HS-27A (cell line): Measurements from ENCODE around the gene GDF9.

Experiments used
- DNase-seq: peaks from one replicate; pipeline ENCODE4 v3.0.0-alpha.2; 2012; ENCODE audit warnings: low read depth, missing footprints

The GDF9 gene

DNA sequence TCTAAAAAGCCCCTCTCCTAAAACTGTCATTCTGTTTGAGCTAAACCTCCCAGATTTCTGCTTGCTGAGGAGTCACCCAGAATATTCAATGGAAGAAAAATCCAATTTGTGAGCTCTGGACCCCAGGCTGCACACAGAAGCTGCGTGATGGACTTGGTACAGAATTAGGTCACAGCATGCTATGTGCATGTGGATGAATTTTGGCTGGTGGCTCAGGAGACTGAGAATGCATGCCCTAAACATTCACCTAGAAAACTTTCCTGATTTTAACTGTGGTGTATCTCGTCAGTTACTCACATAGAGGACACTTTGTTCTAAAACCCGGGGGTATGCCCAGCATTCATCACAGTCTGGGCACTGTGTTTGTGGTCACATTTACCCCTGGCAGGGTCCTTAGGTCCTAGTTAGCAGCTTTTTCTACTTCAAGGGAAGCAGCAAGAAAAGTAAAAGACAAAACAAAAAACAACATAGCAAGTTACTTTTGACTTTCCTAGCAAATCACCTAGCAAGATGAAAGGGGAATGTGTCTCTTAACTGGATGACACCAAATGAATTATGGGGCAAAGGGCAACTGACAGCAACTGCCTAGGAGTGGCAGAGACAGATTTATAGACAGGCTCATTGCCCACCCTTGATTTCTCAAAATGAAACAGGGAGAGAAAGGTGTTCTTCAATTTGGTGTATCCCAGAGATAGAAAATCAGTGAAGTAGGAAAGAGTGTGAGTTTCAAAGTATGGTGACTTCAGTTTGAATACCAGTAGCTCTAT lies 27.6 kb downstream of the GDF9 start:
- no peak for DNase-seq

DNA sequence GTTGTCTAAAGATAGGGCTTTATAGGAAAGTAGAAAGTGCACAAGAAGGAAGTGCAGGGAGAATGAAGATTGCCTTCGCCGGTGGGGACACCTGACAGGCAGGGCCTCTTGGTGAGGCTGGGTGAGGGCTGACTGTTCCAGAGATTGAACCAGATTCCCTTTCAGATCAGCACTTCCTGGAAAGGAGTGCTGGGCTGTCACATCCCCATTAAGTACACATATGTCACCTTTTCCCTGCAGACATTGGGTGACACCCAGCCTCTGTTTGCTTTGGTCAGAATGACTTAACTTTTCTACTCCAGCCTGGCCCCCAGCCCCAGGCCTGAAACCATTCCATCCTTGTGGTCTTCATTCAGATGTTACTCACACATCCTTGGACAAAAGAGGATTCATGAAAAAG lies 28.4 kb downstream of the GDF9 start:
- DNase-seq = no peak

DNA sequence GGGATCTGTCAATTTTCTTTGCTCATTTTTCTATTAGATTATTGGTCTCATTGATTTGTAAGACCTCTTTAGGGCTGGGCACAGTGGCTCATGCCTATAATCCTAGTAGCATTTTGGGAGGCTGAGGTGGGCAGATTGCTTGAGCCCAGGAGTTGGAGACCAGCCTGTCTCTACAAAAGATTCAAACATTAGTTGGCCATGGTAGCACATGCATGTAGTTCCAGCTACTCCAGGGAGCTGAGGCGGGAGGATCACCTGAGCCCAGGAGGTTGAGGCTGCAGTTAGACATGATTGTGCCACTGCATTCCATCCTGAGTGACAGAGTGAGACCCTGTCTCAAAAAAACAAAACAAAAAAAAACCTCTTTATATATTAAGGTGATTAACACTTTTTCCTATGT lies 29.4 kb downstream of the GDF9 start:
- DNase-seq = no peak

DNA sequence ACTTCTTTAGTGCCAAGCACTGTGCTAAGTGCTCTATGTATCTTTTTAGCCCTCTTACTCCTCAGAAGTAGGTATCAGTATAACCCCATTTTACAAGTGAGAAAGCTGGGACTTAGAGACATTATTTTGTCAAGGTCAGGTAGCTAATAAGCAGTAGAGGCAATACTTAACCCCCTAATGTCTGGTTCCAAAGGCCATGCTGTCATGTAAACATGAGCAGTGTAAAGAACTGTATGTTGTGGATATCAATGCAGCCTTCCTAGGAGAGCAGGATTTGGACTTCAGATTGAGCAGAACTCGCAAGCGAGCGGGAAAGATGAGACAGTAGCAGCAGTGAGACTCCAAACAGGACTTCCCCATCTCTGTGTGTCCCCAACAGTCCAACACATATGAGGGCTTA lies 32.2 kb downstream of the GDF9 start:
- no peak for DNase-seq

DNA sequence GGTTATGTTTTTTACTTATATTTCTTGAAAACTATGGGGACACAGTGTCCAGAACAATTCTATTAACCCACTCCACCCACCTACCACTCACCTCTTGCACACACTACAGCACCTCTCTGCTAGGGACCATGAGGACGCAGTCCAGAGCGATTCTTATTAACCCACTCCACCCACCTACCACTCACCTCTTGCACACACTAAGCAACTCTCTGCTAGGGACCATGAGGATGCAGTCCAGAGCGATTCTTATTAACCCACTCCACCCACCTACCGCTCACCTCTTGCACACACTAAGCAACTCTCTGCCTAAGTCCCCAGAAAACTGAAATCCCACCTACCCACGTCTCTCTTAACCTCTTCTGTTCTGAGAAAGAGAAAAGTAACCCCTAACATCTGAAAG lies 33.7 kb downstream of the GDF9 start:
- DNase-seq = no peak

DNA sequence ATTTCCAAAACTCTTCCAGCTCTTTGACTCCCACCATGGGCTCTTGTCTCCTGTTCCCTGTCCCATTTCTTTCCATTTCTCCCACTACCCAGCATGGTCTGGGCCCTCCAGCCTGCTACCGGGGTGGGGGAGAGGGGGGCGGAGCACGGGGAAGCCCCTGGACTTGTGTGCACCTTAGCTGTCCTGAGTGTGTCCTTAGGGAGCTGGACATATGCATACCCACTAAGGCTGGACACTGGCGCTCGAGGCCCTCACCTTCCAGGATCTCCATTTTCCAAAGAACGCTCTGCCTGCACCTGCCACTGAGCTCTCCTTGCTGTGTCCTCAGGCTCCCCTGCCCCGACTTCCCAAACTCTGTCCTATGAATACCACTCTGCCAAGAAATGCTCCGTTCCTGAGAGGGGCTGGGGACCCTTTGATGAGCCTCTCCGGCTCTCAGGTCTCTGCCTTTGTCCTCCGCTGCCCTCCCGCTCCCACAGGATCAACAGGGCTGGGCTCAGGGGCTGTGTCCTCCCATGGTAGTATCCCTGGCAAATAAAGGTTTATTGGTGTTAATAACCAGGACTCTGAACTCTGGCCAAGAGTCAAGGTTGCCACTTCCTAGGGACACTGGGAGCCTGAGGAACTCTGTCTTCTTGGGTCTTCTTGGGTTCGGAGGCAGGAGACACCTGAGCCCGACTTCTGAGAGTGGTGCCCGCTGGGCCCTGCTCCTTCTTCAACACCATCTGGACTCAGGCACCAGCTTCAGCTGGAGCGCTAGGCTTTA lies 35.0 kb downstream of the GDF9 start:
- DNase-seq = no peak

DNA sequence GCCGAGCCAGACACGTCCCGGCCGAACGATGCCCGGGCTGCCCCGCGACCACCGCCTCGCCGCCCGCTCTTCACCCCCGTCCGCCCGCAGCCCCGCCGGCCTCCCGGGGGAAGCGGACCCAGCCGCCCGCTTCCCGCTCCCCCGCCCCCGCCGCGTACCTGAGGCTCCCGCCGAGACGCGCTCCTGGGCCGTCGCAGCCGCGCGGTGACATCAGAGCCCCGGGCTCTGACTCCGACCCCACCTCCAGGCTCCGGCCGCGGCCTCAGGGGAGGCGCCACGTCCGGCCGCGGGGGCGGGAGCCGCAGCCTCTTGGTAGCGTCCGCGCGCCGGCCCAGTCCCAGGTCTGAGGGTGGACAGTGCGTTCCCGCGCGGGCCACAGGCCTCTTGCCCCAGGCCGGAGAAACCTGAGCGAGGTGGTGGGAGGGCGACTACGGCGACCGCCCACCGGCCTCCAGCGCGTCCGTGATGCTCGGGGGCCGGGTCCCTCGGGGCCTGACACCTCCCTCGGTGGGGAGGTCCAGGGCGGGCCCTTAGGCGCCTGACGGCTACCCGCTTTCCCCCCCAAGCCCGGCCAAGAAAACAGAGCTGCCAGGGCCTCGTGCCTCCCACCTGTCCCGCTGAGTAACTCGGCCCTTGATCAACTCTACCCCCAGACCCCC lies 35.7 kb downstream of the GDF9 start, which contains the start of gene SHROOM1:
Gene SHROOM1 (minus strand): TSS at position 212 of the 659 bp plus-strand sequence. CDS start 4,507 bp downstream, outside the sequence.
- no peak for DNase-seq

DNA sequence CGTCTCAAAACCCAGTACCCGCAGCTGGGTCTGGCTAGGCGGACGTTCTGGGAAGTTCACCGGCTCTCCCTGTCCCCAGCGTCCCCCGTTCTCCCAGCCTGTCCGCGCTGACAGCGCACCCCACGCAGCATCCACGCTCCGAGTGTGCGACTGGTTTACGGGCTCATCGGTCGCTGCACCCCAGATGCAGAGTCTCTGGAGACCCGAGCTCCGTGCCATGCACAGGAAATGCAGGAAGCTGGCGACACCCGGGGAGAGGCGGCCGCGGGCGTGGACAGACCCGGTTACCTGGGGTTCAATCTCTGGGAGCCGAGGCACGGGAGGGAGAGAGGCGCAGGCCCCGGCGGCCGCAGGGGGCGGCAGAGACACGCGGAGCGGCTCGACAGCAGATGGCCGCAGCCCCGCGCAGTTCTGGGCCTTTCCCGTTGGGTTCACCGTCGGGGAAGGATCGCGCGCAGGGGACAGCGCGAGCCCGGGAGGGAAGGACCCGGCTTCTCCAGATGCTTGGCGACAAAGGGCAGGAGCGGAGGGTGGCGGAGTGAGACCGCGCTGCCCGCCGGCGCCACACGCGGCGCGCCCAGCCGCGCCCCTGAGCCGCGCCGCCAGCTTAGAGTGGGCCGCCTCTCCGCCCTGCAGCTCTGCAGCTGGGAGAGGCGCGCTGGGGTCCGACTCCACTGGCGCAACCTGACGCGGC lies 36.4 kb downstream of the GDF9 start:
- DNase-seq = no peak

DNA sequence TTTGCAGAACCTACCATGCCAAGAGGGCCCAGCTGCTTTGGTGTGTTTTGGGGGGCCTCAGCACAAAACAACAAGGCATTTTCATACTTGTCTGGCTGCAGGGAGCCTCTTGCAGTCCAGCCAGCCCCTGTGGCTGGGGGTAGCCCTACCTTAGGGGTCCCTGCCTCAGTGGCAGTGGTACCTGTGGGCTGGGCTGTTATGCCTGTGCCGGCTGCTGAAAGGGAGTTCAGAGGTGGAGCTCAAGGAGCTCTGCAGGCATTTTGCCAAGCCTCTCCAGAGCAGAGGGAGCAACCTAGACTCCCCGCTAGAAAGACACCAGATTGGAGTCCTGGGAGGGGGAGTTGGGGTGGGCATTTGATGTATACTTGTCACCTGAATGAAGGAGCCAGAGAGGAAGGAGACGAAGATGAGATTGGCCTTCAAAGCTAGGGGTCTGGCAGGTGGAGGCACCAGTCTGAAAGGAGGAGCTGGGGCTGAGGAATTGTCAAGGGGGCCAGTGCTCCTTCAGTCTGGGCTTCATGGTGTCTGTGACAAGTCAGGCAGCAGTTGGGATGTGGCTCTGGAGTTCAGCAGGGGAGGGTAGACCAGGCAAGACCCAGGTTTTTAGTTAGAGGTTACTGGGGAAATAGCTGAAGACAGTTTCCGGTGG lies 37.3 kb downstream of the GDF9 start:
- DNase-seq = no peak

DNA sequence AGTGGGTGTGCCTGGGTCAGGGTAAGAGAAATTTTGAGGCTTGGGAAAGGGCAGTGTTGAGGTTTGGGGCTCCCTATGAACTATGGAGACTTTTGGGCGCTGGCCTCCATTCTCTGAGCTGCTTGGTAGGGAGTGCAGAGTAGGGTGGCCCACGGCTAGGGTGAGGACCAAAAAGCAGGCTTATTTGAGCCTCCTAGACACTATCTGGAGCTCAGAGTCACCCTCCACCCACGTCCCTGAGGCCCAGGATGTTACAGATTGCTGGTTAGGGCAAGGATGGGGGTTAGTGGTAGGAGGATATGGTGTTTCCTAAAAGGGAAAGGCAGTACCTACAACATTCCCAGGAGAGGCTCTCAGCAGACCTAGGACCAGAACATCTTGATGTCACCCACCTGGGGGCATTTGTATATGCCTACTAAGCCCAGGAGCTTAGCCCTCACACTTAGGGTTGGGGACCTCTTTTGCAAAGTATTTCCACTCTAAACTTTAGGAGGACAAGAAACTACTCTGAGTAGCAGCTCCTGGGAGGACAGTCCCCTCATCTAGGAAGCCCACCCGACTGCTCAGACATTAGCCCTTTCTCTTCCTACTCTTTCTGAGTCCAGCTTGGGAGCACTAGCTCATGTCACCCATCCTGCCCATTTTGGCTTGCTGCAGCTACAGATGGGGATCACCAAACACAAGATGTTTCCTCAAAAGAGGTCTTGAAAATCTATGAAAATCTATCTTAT lies 38.2 kb downstream of the GDF9 start:
- DNase-seq = no peak

DNA sequence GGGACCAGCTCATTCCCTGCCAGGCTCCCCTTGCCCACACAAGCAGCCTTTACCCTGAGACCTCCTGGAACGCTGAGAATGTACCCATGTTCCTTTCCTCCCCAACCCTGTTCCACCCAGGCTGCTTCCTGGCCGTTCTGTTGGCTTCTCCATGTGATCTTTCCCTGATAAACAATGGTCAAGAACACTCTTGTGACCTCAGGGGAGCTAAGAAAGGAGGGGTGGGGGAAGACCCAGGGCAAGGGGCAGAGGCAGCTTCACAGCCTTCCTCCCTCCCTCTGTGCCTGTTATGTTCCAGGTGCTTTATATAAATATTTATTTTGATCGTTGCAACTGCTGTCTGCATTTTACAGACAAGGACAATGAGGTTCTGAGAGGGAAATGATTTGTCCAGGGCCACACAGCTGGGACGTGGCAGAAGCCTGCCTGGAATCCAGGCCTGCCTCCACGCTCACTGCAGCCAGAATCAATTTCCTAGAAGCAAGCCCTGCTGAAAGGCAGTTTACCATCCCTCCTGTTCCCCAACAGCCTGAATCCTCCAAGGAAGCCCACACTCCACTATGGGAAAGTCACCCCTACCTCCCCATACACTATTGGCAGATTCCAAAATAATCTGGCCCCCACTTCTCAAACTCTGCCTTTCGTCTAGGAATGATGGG lies 39.7 kb downstream of the GDF9 start:
- no peak for DNase-seq

DNA sequence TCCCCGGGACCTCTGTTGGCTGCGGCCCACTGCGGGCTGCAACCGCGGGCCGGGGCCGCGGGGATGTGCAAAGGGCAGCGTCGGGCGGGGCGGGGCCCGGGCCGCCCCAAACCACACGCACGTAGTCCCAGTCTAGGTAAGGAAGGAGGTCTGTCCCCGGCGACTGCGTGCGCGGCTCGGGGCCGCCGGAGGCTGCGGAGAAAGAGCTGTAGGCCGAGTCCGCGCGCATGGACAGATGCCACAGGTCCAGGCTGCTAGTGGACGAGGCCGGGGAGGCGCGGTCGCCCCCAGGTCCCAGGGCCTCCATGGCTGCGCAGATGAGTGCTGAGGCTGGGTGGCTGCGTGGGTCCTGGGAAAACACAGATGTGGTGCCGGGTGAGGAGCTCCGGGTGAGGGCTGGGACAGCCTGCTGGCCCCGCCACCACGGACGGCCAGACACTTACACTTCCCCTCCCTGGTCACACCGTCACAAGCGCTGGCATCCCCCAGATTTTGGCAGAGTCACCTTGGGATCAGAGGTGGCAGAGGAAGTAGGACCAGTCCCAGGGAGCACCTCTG lies 40.4 kb downstream of the GDF9 start:
- no peak for DNase-seq

DNA sequence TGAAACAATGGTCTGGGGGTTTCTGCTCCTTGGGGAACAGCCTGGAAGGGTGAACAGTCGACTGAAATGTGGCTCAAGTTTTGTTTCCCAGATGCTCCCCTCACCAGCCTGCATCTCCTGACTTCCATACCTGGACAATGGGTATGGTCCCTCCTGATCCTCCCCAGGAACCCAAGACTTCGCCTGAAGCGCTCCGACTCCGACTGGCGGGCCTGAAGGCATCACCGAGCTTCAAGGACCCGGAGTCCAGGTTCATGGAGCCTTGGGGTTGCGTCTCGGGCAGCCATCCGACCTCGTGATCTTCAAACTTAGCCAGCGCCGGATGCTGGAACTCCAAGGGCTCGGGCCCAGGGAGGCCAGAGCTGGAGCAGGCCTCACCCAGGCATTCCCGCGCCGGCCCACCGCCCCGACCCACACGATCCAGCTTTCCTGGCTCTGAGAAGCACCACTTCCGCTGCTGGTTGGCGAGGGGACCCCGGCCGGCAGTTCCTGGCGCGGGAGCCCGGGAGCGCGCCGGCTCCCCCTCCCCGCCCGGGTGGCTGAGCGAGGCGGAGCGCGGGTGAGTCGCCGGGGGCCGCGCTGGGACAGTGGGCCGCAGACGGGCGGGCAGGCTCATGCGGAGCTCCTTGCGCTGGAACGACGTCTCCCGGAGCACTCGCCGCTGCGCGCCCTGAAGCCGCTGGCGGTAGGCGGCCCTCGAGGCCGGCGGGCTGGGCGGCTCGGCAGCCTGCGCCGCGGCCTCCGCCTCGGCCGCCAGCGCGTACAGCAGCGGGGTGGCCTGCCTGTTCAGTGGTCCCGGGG lies 41.0 kb downstream of the GDF9 start:
- no peak for DNase-seq

DNA sequence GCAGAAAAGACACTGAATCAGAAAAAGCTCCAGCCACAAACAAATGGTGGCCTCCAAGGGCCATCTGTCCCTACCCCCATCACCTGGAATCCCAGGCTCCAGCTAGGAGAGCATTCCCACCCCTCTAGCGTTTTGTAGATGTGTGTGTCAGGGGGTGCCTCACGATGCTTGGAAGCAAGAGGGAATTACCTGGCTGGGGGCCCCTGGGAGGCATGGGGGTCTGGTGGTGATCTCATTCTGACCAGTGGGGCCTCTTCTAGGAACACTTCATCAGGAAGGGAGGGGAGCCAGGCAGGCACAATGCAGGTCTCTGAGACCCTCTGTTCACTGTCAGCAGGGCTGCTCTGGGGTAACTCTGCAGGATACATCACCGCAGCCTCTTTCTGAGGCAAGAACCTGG lies 41.8 kb downstream of the GDF9 start:
- DNase-seq = no peak

DNA sequence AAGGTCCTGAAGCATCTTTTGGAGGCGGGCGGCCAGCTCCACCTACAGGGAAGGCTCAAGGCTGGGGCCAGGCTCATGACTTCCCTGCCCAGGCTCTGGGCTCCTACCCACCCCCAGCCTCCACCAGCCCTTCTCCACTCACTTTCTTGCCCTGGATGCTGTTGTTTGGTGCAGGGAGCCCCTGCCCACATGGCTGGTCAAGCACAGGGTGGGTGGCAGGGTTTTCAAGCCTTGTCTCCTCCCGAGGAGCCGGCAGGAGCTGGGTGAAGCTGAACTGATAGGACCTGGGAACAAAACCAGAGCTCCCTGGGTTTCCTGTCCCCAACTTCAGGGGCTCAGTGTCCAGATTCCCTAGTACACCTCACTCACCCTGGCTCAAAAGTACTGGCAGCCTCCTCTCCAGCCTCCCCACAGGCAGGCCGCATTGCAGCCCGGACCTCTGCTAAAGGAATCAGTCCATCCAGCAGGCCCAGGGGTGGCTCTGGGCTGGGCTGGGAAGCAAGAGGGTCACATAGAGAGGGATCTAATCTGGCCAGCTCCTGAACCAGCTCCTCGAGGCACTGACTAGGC lies 42.7 kb downstream of the GDF9 start:
- DNase-seq = no peak

DNA sequence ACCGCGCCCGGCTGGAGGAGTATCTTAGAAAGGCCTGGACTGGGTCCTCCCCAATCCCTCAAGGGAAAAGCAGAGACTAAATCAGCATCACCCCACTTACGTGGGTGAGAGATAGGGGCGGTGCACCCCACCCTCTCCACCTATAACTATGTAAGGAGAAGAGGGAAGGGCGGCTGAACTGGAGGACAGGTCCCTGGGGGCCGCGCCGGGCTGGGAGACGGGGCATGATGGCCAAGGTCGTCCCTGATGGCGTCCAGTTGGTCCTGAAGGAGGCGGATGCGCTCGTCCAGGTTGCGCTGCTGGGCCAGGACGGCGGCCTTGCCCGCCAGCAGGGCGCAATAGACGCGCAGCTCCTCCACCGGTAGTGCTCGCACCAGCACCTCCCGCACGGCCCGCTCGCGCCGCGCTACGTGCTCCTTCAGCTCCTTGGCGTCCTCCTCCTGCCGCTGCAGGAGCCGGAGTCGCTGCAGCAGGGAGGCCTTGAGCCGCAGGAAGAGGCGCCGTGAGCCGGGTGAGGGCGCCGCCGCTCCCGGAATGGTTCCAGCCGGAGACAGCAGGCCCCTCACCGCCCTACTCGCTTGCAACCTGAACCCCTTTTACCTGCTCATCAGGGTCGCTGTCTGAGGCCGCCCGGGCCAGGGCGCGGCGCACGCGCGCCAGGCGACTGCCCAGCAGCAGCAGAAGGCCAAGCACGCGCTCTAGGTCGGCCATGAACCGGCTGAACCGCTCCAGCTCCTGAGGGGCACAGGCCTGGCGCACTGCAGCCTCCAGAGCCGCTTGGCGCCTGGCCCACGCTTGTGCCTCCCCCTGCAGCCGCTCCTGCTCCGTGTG lies 43.4 kb downstream of the GDF9 start:
- no peak for DNase-seq

DNA sequence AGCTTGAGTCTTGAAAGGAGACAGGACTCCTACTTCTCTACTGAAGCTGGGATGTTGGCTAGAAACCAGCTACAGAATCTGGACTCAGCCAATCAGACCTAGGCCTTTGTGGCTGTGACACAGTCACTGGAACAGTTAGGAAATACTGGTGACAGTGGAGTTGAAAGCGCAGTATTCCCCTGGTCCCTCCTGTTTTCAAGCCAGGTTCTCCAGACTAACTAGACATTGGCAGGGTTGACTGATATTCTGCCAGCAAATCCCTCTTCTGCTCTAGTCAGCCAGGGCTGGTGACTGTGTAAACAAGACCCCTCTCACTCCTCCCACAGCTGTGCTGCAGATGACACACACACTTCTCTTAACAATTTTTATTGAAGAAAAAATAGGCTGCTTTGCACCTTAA lies 44.5 kb downstream of the GDF9 start:
- no peak for DNase-seq

DNA sequence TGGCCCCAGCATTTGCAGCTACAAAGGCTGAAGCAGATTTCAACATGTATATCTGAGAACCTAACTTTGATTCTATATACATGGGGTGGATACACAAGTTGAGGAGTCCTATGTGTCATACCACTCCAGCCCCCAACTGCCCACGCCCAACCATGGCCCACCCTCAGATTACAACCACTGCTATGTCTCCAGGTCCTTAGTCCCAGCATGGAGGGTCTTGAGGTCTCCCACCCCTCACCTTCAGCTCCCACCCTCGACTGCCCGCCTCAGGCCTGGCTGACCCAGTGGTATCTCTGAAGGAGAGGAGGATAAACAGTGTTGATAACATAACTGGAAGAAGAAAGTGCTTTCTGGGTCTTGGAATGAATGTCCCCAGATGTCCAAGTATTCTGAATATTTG lies 44.9 kb downstream of the GDF9 start:
- no peak for DNase-seq
